ENCODE data around the gene AQP10.
"Not testable (repeated sequence)": the region's sequence is repeated elsewhere in the genome, so short reads cannot be mapped to it uniquely, and the experiment has no call there.

GRCh38 chr1:154307670-154308270 is 13.1 kb upstream of the AQP10 start:
- TF ChIP-seq, protein P1, sequence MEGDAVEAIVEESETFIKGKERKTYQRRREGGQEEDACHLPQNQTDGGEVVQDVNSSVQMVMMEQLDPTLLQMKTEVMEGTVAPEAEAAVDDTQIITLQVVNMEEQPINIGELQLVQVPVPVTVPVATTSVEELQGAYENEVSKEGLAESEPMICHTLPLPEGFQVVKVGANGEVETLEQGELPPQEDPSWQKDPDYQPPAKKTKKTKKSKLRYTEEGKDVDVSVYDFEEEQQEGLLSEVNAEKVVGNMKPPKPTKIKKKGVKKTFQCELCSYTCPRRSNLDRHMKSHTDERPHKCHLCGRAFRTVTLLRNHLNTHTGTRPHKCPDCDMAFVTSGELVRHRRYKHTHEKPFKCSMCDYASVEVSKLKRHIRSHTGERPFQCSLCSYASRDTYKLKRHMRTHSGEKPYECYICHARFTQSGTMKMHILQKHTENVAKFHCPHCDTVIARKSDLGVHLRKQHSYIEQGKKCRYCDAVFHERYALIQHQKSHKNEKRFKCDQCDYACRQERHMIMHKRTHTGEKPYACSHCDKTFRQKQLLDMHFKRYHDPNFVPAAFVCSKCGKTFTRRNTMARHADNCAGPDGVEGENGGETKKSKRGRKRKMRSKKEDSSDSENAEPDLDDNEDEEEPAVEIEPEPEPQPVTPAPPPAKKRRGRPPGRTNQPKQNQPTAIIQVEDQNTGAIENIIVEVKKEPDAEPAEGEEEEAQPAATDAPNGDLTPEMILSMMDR (conservative IDR thresholded peaks at IDR 0.05): not testable (repeated sequence)
- TF ChIP-seq EZH2 (IDR thresholded peaks at IDR 0.05; ENCODE audit: low read depth): not testable (repeated sequence)

All from PC-9 (cell line).